Keratinocyte (primary cell): ENCODE measurements around the gene UNC13B. TPM values are rescaled to one million over a fixed set of nuclear protein-coding genes. Genes with fewer than 3 reads are reported as not detected.
A peak's percentile ranks its signal among the peaks of the same experiment; 100 is the strongest.

Experiments used
- DNase-seq: peaks from one replicate; pipeline ENCODE4 v3.0.0-alpha.2; 2011; ENCODE audit warnings: low read depth, missing footprints, low spot score
- FAIRE-seq: peaks from 2 replicates; lab custom pipeline; 2011; peaks lifted over from hg19 to GRCh38; lab: Jason Lieb, UNC
- H2AFZ ChIP-seq: 2 replicates; pipeline ENCODE4 v1.6.0; 2012; ENCODE audit warnings: low read length, control low read depth, inconsistent platforms; ENCODE audit not compliant: control insufficient read depth
- H3K27ac ChIP-seq: 2 replicates; pipeline ENCODE4 v1.5.1; 2011; ENCODE audit warnings: low read length; ENCODE audit not compliant: control insufficient read depth, insufficient read depth
- H3K27me3 ChIP-seq: 3 replicates; pipeline ENCODE4 v1.6.0; 2011; ENCODE audit warnings: low read length; ENCODE audit not compliant: control insufficient read depth, insufficient read depth; ENCODE audit errors: extremely low read depth
- H3K36me3 ChIP-seq, 2 experiments: 2 replicates in 1 of 2; 3 replicates in 1 of 2; pipeline ENCODE4 v1.5.1; 2011; ENCODE audit warnings: low read length in 2 of 2, mild to moderate bottlenecking in 1 of 2; ENCODE audit not compliant: control insufficient read depth in 2 of 2, insufficient read depth in 2 of 2; ENCODE audit errors: extremely low read depth in 1 of 2
- H3K4me1 ChIP-seq: 3 replicates; pipeline ENCODE4 v1.5.1; 2011; ENCODE audit warnings: low read length; ENCODE audit not compliant: control insufficient read depth, insufficient read depth; ENCODE audit errors: extremely low read depth
- H3K4me2 ChIP-seq: 3 replicates; pipeline ENCODE4 v1.6.0; 2011; ENCODE audit warnings: low read depth, low read length; ENCODE audit not compliant: control insufficient read depth, insufficient read depth; ENCODE audit errors: extremely low read depth
- H3K4me3 ChIP-seq, 3 experiments: fragments of 200-600 bp in 1 of 3; sonication (generic) in 1 of 3; 2 replicates in 2 of 3; 3 replicates in 1 of 3; pipeline ENCODE4 v1.5.1; 2011 to 2016; ENCODE audit warnings: low read length in 3 of 3, mild to moderate bottlenecking in 3 of 3, control low read depth in 2 of 3, inconsistent platforms in 1 of 3, low read depth in 1 of 3, mixed read lengths in 1 of 3, mixed run types in 1 of 3, moderate library complexity in 1 of 3; ENCODE audit not compliant: control insufficient read depth in 2 of 3, insufficient read depth in 2 of 3; ENCODE audit errors: extremely low read depth in 1 of 3
- H3K79me2 ChIP-seq: 2 replicates; pipeline ENCODE4 v1.6.0; 2012; ENCODE audit warnings: low read length; ENCODE audit not compliant: control insufficient read depth, insufficient read depth
- H3K9ac ChIP-seq: 3 replicates; pipeline ENCODE4 v1.6.0; 2011; ENCODE audit warnings: low read length; ENCODE audit not compliant: control insufficient read depth, insufficient read depth; ENCODE audit errors: extremely low read depth
- H3K9me1 ChIP-seq: 3 replicates; pipeline ENCODE4 v1.6.0; 2011; ENCODE audit warnings: low read length; ENCODE audit not compliant: control insufficient read depth, insufficient read depth; ENCODE audit errors: extremely low read depth
- H3K9me3 ChIP-seq: 2 replicates; pipeline ENCODE4 v1.5.1; 2012; ENCODE audit warnings: low read depth, low read length; ENCODE audit not compliant: control insufficient read depth
- H4K20me1 ChIP-seq: 3 replicates; pipeline ENCODE4 v1.6.0; 2011; ENCODE audit warnings: low read length; ENCODE audit not compliant: control insufficient read depth, insufficient read depth; ENCODE audit errors: extremely low read depth
- CTCF ChIP-seq, 3 experiments: IDR thresholded peaks in 1 of 3; conservative IDR thresholded peaks in 1 of 3; optimal IDR thresholded peaks in 1 of 3; 2 replicates in 2 of 3; 3 replicates in 1 of 3; pipeline versions ENCODE3 to v1.5.1; 2011; ENCODE audit warnings: low read length in 3 of 3, mild to moderate bottlenecking in 3 of 3, moderate library complexity in 2 of 3, control low read depth in 1 of 3, inconsistent platforms in 1 of 3; ENCODE audit not compliant: insufficient read depth in 2 of 3; ENCODE audit errors: extremely low read depth in 1 of 3
- EZH2 ChIP-seq: IDR thresholded peaks from one replicate; pipeline ENCODE4 v1.6.1; 2012; ENCODE audit warnings: inconsistent platforms, mild to moderate bottlenecking, low read length, moderate library complexity
- dilution Hi-C: fragments of 300-500 bp; cut with MboI; formaldehyde crosslinking; loops from one replicate; pipeline ENCODE4 v1.7.0; 2020; ENCODE audit warnings: low sequenced_read_pairs; ENCODE audit not compliant: extremely low pct_ligation_motif_present
- polyA plus RNA-seq, 5 experiments: library from polyadenylated mRNA; depleted of rRNA in 3 of 5; stranded (reverse) in 3 of 5; stranded (forward) in 1 of 5; unstranded in 1 of 5; fragments of >200 nt; gene quantifications; 1 replicate in 1 of 5; 2 replicates in 3 of 5; 3 replicates in 1 of 5; pipeline versions ENCODE4 v1.2.1 to v1.2.3, GENCODE V29; 2011 to 2012; ENCODE audit warnings: missing spikeins in 2 of 5, low read depth in 1 of 5, low replicate concordance in 1 of 5

The UNC13B gene
- polyA plus RNA-seq, 1 donor (not counting 4 experiments of a cell fraction or from before 2014, with no cell fraction given), result 9.3 TPM

- Histone ChIP-seq H3K9ac (no peak overlapping the region), H3K4me1 (peaks cover 6% of the 10 kb centered on the region), H3K4me2 (no peak overlapping the region), H3K79me2 (no peaks in the 10 kb centered on the region), H3K27ac (no peak overlapping the region), H4K20me1 (no peaks in the 10 kb centered on the region), H3K9me3 (no peaks in the 10 kb centered on the region), H3K27me3 (no peaks in the 10 kb centered on the region), H3K36me3 (no peaks in the 10 kb centered on the region), H3K9me1 (no peaks in the 10 kb centered on the region), H2AFZ (no peak overlapping the region), H3K4me3 (no peak overlapping the region)
- dilution Hi-C loops, result no loop called here
- FAIRE-seq (peak; percentile 9), DNase-seq (no peak)
- no peak for TF ChIP-seq EZH2
- no peak for TF ChIP-seq CTCF (optimal IDR thresholded peaks at IDR 0.05 in 1 of 3, IDR thresholded peaks at IDR 0.05 in 1 of 3, conservative IDR thresholded peaks at IDR 0.05 in 1 of 3; ENCODE audit: extremely low read depth in 1 of 3, insufficient read depth in 2 of 3, low read length in 3 of 3)
Measured at GRCh38 chr9:35335164-35335563, 173.4 kb downstream of the UNC13B start.

GRCh38 chr9:35338086-35338485 lies 176.3 kb downstream of the UNC13B start:
- no peaks in the 10 kb centered on the region for H3K9me3 ChIP-seq
- DNase-seq, result no peak
- no peak overlapping the region for H2AFZ ChIP-seq
- TF ChIP-seq EZH2 (no peak), CTCF (optimal IDR thresholded peaks at IDR 0.05 in 1 of 3, IDR thresholded peaks at IDR 0.05 in 1 of 3, conservative IDR thresholded peaks at IDR 0.05 in 1 of 3; ENCODE audit: extremely low read depth in 1 of 3, insufficient read depth in 2 of 3, low read length in 3 of 3) (no peak)
- no peaks in the 10 kb centered on the region for H3K36me3 ChIP-seq
- H3K27ac ChIP-seq, result no peak overlapping the region
- H3K4me3 ChIP-seq, result no peak overlapping the region
- H3K4me1 ChIP-seq, result peaks cover 19% of the 10 kb centered on the region
- H3K9me1 ChIP-seq, result no peaks in the 10 kb centered on the region
- dilution Hi-C loops, result no loop called here
- H3K4me2 ChIP-seq, result no peak overlapping the region
- no peaks in the 10 kb centered on the region for H4K20me1 ChIP-seq
- no peaks in the 10 kb centered on the region for H3K79me2 ChIP-seq
- H3K27me3 ChIP-seq, result no peaks in the 10 kb centered on the region
- no peak for FAIRE-seq
- H3K9ac ChIP-seq, result no peak overlapping the region
